ENCODE results near the gene TCN2. TPM values are rescaled to one million over a fixed set of nuclear protein-coding genes. Genes with fewer than 3 reads are reported as not detected.
"Not testable (repeated sequence)": the region's sequence is repeated elsewhere in the genome, so short reads cannot be mapped to it uniquely, and the experiment has no call there.

TCN2 gene
- total RNA-seq, 1 experiment from 2014 or later: 11.0 TPM

DNA sequence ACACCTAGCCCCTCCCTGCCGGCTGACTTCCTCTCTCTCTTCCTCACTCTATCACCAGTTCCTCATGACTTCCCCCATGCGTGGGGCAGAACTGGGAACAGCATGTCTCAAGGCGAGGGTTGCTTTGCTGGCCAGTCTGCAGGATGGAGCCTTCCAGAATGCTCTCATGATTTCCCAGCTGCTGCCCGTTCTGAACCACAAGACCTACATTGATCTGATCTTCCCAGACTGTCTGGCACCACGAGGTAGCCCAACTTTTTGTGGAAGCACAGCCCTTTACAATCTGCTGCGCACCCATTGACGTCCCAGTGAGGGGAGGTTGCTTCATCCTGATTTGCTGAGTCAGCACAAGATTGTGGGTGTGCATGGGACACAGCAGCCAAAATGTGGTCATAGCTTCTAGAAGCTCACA, 8.6 kb downstream of the TCN2 start:
- BruUV-seq (replicated peaks): no TSS peak
- H3K27ac Mint-ChIP-seq (ENCODE audit: unreplicated experiment): no peak overlapping the region
- no peak overlapping the region for H3K4me3 Mint-ChIP-seq (ENCODE audit: low read depth, unreplicated experiment)
- H3K27me3 Mint-ChIP-seq (ENCODE audit: unreplicated experiment): no peaks in the 10 kb centered on the region
- intact Hi-C loops (cut with micrococcal nuclease; ENCODE audit: unreplicated experiment): no loop called here
- CTCF ChIA-PET: no interaction called here
- peaks cover 10% of the 10 kb centered on the region for H3K4me1 Mint-ChIP-seq (ENCODE audit: low read depth, unreplicated experiment)
- no peaks in the 10 kb centered on the region for H3K9me3 Mint-ChIP-seq (ENCODE audit: low read depth, unreplicated experiment)
- TF ChIP-seq, protein P1, sequence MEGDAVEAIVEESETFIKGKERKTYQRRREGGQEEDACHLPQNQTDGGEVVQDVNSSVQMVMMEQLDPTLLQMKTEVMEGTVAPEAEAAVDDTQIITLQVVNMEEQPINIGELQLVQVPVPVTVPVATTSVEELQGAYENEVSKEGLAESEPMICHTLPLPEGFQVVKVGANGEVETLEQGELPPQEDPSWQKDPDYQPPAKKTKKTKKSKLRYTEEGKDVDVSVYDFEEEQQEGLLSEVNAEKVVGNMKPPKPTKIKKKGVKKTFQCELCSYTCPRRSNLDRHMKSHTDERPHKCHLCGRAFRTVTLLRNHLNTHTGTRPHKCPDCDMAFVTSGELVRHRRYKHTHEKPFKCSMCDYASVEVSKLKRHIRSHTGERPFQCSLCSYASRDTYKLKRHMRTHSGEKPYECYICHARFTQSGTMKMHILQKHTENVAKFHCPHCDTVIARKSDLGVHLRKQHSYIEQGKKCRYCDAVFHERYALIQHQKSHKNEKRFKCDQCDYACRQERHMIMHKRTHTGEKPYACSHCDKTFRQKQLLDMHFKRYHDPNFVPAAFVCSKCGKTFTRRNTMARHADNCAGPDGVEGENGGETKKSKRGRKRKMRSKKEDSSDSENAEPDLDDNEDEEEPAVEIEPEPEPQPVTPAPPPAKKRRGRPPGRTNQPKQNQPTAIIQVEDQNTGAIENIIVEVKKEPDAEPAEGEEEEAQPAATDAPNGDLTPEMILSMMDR (IDR thresholded peaks at IDR 0.05; ENCODE audit: unreplicated experiment): no peak
- DNase-seq: no peak
- no peaks in the 10 kb centered on the region for H3K36me3 Mint-ChIP-seq (ENCODE audit: insufficient read depth, unreplicated experiment)

DNA sequence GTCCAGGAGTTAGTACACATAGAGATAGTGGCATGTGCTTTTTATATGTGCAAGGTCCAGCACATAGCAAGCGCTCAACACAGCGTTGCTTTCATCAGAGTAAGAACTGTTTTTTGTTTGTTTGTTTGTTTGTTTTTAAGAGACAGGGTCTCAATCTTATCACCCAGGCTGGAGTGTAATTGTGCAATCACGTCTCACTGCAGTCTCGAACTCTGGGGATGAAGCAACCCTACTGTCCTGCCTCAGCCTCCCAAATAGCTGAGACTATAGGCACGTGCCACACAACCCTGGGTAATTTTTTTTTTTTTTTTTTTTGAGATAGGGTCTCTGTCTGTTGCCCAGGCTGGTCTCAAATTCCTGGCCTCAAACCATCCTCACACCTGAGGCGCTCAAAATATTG, 10.8 kb downstream of the TCN2 start:
- Mint-ChIP-seq H3K4me1 (ENCODE audit: low read depth, unreplicated experiment) (peaks cover 10% of the 10 kb centered on the region), H3K36me3 (ENCODE audit: insufficient read depth, unreplicated experiment) (no peaks in the 10 kb centered on the region), H3K4me3 (ENCODE audit: low read depth, unreplicated experiment) (no peak overlapping the region), H3K27ac (ENCODE audit: unreplicated experiment) (no peak overlapping the region), H3K9me3 (ENCODE audit: low read depth, unreplicated experiment) (no peaks in the 10 kb centered on the region), H3K27me3 (ENCODE audit: unreplicated experiment) (no peaks in the 10 kb centered on the region)
- BruUV-seq (replicated peaks): no TSS peak
- intact Hi-C loops (cut with micrococcal nuclease; ENCODE audit: unreplicated experiment): no loop called here
- TF ChIP-seq, protein P1 (IDR thresholded peaks at IDR 0.05; ENCODE audit: unreplicated experiment): no peak
- CTCF ChIA-PET: no interaction called here
- DNase-seq: no peak

DNA sequence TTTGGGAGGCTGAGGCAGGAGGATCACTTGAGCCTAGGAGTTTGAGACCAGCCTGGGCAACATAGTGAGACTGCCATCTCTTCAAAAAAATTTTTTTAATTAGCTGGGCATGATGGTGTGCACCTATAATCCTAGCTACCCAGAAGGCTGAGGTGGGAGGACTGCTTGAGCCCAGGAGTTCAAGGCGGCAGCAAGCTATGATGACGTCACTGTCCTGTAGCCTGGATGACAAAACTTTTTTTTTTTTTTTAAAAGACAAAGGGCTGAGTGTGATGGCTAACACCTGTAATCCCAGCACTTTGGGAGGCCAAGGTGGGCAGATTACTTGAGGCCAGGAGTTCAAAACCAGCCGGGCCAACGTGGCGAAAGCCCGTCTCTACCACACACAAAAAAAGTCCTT, 12.9 kb downstream of the TCN2 start:
- H3K27ac Mint-ChIP-seq (ENCODE audit: unreplicated experiment); H3K4me3 Mint-ChIP-seq (ENCODE audit: low read depth, unreplicated experiment); BruUV-seq (replicated peaks); DNase-seq; H3K36me3 Mint-ChIP-seq (ENCODE audit: insufficient read depth, unreplicated experiment); H3K27me3 Mint-ChIP-seq (ENCODE audit: unreplicated experiment); H3K4me1 Mint-ChIP-seq (ENCODE audit: low read depth, unreplicated experiment); intact Hi-C loops (cut with micrococcal nuclease; ENCODE audit: unreplicated experiment); H3K9me3 Mint-ChIP-seq (ENCODE audit: low read depth, unreplicated experiment): not testable (repeated sequence)
- CTCF ChIA-PET: interaction anchor here (0.7 kb wide), 1 partner anchor 1016 kb away, joined by 4 read pairs; the partner anchor contains the start of gene NF2

DNA sequence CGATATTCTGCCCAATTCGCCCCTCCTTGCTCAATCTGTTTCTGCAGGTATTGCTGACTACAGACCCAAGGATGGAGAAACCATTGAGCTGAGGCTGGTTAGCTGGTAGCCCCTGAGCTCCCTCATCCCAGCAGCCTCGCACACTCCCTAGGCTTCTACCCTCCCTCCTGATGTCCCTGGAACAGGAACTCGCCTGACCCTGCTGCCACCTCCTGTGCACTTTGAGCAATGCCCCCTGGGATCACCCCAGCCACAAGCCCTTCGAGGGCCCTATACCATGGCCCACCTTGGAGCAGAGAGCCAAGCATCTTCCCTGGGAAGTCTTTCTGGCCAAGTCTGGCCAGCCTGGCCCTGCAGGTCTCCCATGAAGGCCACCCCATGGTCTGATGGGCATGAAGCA, 19.4 kb downstream of the TCN2 start:
- TF ChIP-seq, protein P1 (IDR thresholded peaks at IDR 0.05; ENCODE audit: unreplicated experiment): no peak
- no peaks in the 10 kb centered on the region for H3K27me3 Mint-ChIP-seq (ENCODE audit: unreplicated experiment)
- no TSS peak for BruUV-seq (replicated peaks)

DNA sequence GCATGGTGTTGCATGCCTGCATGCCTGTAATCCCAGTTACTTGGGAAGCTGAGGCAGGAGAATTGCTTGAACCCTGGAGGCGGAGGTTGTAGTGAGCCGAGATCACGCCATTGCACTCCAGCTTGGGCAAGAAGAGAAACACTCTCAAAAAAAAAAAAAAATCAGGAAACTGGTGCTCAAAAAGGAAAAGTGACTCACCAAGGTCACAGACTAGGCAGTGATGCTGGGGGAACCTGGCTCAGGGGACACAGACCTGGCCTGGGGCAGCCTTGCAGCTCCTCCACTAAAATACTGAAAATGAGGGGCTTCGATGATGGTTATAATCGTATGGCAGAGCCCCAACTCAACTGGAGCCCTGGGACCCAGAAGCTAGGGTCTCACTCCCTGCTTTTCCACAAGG, 20.5 kb downstream of the TCN2 start:
- H3K36me3 Mint-ChIP-seq (ENCODE audit: insufficient read depth, unreplicated experiment): no peaks in the 10 kb centered on the region
- intact Hi-C loops (cut with micrococcal nuclease; ENCODE audit: unreplicated experiment): no loop called here

More for the DNA sequence above, 19.4 kb downstream of the TCN2 start:
- CTCF ChIA-PET: interaction anchor here (0.6 kb wide), 1 partner anchor 19 kb away, joined by 3 read pairs; the partner anchor contains the start of gene TCN2
- no peak overlapping the region for H3K27ac Mint-ChIP-seq (ENCODE audit: unreplicated experiment)
- no peak for DNase-seq
- no peak overlapping the region for H3K4me3 Mint-ChIP-seq (ENCODE audit: low read depth, unreplicated experiment)
- H3K36me3 Mint-ChIP-seq (ENCODE audit: insufficient read depth, unreplicated experiment): no peaks in the 10 kb centered on the region
- no peaks in the 10 kb centered on the region for H3K4me1 Mint-ChIP-seq (ENCODE audit: low read depth, unreplicated experiment)
- intact Hi-C loops (cut with micrococcal nuclease; ENCODE audit: unreplicated experiment): no loop called here
- H3K9me3 Mint-ChIP-seq (ENCODE audit: low read depth, unreplicated experiment): no peaks in the 10 kb centered on the region

More for the DNA sequence above, 20.5 kb downstream of the TCN2 start:
- no peak overlapping the region for H3K27ac Mint-ChIP-seq (ENCODE audit: unreplicated experiment)
- no peaks in the 10 kb centered on the region for H3K9me3 Mint-ChIP-seq (ENCODE audit: low read depth, unreplicated experiment)
- TF ChIP-seq, protein P1 (IDR thresholded peaks at IDR 0.05; ENCODE audit: unreplicated experiment): no peak
- DNase-seq: no peak
- CTCF ChIA-PET: interaction anchor here (0.6 kb wide), 1 partner anchor 82 kb away, joined by 3 read pairs; no protein-coding TSS in a partner anchor
- H3K4me3 Mint-ChIP-seq (ENCODE audit: low read depth, unreplicated experiment): no peak overlapping the region
- H3K4me1 Mint-ChIP-seq (ENCODE audit: low read depth, unreplicated experiment): no peaks in the 10 kb centered on the region
- no peaks in the 10 kb centered on the region for H3K27me3 Mint-ChIP-seq (ENCODE audit: unreplicated experiment)
- BruUV-seq (replicated peaks): no TSS peak
